ENCODE measurements around the gene TMEM106B. TPM values are rescaled to one million over a fixed set of nuclear protein-coding genes. Genes with fewer than 3 reads are reported as not detected.
"Not testable (repeated sequence)": the region's sequence is repeated elsewhere in the genome, so short reads cannot be mapped to it uniquely, and the experiment has no call there.

The TMEM106B gene
- 21.1 and 29.6 TPM in 2 replicates for total RNA-seq

DNA sequence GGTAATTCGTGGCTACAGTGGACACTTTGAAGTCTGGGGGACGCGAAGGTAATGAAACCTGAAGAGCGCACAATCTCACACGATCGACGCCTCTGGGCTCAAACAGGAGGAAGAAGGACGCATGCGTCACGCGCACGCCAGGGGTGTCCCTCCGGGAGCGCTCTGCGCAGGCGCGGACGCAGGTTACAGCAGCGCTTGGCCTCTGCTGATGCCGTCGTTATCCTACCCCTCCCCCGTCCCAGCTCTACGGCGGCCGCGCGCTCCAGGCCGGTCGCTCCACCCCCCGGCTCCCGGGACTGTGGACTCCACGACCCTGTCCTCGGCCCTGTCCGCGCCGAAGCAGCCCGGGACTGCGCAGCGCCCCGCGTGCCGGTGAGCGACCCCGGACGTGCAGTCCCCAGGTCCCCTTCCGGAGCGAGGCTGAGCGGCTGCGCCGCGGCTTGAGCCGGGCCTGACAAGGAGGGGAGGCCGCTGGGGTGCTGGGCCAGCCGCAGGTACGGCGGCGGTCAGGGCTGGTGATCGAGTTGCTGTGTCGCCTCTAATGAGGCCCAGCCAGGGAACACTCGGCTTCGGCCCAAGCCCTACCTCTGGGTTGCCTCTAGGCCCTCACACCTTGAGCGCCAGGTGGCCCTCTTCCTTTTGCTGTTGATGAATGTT, at the start of gene TMEM106B:
Gene TMEM106B (plus strand): TSS at position 241 of the 657 bp plus-strand sequence. CDS start 3,517 bp downstream, outside the sequence.
- peak; percentile 93 to 96 for DNase-seq (ENCODE audit: low read depth in 2 of 2)

DNA sequence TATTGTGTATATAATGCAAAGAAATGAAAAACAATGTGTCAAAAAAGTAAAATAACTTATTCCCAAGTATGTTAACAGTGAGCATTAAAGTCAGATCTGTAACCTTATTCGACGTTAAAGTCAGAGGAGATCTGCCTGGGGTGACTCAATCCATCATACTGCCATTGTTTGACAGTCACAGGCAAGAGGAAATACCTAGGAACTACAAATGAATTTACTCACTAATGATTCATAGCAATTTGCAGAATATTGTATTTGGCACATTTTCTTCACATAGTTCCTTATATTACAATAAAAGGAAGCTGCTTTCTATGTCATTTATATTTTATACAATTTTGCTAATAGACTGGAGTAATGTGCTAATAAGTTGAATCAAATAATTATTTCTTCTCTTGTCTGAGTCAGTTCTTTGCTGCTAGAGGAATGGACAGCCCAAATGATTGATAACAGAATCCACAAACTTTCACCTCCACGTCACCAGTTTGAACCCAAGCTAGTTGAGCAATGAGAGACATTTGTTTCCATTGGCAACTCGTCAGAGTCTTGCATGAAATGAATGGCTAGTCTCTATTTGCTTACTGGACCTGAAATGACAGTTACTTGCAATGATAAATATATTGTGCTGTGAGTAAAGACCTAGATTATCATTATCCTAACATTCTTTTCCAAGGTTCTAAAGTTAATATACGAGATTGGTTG, 48.5 kb upstream of the TMEM106B start:
- DNase-seq (ENCODE audit: low read depth in 2 of 2): peak; percentile 56 to 64

DNA sequence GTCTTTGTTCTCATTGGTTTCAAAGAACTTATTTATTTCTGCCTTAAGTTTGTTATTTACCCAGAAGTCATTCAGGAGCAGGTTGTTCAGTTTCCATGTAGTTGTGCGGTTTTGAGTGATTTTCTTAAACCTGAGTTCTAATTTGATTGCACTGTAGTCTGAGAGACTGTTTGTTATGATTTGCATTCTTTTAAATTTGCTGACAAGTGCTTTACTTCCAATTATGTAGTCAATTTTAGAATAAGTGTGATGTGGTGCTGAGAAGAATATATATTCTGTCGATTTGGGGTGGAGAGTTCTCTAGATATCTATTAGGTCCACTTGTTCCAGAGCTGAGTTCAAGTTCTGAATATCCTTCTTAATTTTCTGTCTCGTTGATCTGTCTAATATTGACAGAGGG, 43.0 kb upstream of the TMEM106B start:
- DNase-seq (ENCODE audit: low read depth in 2 of 2): not testable (repeated sequence)

DNA sequence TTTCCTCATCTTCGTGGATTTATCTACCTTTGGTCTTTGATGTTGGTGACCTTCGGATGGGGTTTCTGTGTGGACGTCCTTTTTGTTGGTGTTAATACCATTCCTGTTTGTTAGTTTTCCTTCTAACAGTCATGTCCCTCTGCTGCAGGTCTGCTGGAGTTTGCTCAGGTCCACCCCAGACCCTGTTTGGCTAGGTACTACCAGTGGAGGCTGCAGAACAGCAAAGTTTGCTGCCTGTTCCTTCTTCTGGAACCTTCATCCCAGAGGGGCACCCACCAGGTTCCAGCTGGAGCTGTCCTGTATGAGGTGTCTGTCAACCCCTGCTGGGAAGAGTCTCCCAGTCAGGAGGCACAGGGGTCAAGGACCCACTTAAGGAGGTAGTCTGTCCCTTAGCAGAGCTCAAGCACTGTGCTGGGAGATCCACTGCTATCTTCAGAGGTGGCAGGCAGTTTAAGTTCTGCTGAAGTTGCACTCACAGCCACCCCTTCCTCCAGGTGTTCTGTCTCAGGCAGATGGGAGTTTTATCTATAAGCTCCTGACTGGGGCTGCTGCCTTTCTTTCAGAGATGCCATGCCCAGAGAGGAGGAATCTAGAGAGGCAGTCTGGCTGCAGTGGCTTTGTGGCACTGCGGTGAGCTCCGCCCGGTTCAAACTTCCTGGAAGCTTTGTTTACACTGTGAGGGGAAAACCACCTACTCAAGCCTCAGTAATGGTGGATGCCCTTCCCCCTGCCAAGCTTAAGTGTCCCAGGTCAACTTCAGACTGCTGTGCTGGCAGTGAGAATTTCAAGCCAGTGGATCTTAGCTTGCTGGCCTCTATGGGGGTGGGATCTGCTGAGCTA, 40.9 kb upstream of the TMEM106B start:
- not testable (repeated sequence) for DNase-seq (ENCODE audit: low read depth in 2 of 2)

DNA sequence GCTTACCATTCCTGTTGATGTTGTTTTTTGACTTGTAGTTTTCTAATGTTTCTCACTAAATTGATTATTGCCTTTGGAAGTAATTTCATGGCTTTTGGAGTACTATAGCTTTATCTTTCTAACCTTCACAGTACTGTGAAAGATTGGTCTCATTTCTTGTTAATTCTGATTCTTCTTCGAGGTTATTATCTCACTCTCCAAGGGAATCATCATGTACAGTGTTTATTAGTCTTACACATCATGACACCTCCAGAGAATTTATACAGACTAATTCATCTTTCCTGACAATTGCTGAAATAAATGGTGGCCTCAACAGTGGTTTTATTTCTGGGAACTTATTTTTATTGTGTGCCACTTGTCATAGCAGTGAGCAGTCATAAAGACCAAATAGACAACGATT, 37.4 kb upstream of the TMEM106B start:
- no peak for DNase-seq (ENCODE audit: low read depth in 2 of 2)

DNA sequence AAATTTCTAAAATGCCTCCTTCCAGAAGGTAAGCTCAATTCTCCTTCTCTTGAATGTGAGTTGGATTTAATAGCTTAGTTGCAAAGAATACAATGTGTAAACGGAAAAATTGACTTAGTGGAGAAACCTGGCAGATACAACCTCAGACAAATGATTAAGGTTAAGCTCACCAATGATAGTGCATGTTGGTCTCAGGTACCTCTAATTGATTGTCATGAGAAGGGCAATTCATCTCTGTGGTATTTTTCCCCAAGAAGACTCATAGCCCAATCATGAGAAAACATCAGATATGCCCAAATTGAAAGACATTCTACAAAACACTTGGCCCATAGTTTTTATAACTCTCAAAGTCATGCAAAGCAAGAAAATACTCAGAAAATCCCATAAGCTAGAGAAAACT, 36.2 kb upstream of the TMEM106B start:
- no peak for DNase-seq (ENCODE audit: low read depth in 2 of 2)

DNA sequence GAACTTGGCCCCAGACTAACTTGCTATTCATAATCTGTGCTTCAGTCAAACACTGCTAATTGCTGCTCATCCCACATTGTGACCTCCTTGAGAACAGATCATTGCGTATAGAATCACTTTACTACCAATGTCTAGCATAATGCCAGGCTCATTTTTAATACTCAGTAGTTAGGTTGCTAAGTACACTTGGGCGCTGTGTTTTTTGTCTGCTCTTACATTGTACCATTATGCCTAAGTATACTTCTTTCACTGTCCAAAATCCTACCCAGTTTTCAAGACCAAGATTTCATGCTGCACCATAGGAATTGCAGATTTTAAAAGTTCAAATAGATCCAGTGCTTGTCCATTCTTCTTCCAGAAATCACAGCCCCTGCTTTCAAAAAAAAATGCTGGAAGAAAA, 32.8 kb upstream of the TMEM106B start:
- DNase-seq (ENCODE audit: low read depth in 2 of 2): no peak

DNA sequence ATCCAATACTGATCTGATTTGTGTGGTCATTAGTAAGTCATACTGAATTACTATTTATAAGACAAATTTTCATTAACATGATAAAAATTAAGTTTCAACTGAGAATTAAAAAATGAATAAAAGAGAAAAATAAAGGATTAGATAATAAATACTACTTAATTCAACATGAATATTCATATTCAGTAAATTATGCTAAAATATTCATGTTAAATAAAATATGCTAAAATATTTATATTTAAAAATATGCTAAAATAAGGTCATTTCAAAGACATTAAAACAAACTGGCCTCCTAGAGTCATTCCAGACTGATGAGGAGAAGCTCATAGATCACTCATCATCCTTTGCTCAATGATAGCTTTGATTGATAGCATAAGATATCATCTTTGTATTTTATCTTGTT, 16.7 kb upstream of the TMEM106B start:
- no peak for DNase-seq (ENCODE audit: low read depth in 2 of 2)

DNA sequence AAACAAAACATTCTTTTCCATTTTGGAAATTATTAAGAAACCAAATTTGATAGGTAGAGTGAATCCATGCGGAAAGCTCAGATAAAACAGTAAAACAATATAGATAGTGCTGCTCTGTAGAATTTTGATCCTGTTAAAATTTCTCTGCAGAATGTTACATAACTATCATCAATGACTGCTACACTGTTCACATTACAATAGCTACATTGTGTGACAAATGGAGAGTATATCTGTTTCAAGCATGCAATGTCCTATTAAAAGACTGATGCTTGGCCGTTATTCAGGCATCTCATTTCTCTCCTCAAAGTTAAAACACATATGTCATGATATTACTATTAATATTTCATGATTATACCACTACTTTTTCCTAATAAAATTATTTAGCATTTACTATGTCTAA, 14.7 kb upstream of the TMEM106B start:
- DNase-seq (ENCODE audit: low read depth in 2 of 2): no peak

DNA sequence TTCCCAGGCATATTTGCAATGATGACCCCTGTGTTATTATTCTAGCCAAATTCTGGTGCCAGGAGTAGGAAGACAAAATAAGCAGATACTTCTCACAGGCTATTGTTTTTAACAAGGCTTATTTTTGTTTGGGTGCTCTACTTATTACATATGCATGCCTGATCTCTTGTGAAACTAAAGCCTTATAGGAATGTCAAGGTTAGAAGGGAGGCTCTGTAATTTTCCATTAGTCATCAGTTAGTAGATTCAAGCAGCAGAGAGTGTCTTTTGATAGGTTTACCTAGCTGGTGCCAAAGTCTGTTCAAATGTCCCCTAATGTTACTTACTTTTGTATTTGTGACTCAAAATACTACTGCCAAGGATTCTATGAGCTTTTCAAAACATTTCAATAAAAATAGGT, 11.7 kb upstream of the TMEM106B start:
- DNase-seq (ENCODE audit: low read depth in 2 of 2): no peak

DNA sequence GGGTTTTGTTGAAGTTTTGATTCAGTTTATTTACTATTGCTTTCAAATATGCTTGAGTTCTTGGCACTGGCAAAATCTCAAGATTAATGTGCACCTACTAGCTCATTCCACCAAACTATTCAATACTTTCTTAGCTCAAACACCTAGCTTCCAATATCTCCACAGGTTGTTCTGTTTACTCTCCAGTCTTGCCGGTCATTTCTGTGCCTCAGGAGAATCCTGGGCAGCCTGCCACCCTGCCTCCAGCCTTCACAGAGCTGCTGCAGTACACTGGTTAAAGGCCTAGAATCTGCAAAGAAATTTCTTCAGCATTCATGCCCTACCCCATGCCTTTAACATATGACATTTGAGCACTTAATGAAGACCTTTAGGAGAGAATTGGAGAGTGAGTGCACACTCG, 4.0 kb upstream of the TMEM106B start:
- DNase-seq (ENCODE audit: low read depth in 2 of 2): no peak

DNA sequence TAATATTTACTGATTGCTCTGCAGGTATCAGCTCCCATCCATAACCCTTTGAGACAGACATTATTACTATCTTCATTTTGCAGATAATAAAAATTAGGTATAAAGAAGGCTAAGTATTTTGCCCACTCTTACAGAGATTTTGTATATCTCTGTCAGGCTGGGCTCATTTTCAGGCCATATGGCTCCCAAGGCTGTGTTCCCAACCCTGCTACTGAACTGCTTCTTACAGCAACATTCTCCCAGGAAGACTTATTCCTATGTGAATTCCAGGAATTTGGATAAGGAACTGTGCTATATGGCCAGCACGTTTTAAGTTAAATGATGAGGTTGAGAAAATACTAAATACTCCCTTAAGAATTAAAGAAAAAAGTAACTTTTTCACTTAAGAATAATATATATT, 1.9 kb upstream of the TMEM106B start:
- no peak for DNase-seq (ENCODE audit: low read depth in 2 of 2)

DNA sequence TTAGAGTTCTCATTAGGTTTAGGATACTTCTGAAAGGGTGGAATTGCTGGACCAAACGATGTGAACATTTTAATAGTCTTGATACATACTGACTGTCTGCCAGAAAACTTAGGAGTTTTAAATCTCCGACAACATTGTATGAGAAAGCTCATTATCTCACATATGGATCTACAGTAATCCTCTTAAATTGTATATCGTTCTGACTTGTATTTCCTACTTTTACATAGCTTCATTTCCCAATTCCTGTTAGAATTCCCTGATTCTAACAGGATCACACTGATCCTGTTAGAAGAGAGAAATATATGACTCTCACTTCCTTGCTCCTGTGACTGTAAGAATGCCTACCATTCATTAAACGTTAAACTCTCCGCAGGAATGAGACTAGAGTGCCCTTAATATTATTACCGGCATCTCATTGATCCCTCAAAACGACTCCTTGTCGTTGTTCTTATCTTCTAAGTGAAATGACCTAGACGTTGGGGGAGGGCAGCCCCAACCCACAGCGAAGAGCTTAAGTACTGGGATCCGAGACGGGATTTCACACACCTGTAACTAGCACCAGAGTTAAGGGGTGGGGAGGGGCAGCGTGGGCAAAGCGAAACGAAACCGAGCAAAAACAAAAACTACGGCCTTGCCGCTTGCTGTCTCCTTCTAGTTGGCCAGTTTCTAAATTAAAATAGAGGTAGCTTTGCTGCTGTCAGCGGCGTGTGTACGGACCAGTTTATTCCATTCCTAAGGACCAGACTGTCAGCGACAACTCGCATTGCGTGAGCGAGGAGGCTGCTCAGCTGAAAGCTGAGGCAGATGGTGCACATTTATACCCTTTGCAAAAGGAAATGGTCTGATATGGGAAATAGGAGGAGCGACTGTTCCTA, 678 bp upstream of the TMEM106B start:
- no peak for DNase-seq (ENCODE audit: low read depth in 2 of 2)

DNA sequence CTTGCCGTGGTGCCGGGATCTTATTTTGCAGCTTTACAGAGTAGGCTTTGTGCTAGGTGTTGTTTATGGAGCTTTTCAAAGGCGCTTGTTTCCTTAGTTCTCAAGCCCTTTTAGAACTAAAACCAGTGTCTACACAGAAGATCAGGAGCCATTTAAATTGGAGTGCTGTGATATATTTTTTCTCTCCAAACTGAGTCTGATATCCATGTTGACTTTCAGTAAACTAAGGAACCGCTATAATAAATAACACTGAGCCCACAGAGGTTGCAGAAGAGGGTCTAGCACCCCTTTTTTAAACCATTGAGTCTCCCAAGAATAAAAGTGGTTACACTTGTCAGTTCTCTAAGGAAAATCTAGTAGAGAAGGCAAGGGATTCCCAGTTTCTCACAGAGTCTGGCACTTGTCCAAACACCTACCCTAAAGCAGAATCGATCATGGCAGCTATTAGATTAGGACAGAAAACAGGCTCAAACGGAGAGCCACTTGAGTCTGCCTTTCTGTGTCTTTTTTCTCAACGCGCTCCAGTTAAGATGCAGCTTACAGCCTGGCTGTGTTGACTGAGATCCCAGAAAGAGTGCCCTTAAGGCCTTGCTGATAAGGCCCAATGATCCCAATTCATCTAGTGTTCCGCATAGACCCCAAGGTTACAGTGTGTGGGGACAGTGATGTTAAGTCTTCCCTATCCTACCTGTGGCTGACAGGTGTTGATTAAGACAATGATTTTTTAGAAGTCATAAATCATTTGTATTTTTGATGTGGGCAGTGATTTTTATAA, 804 bp downstream of the TMEM106B start:
- DNase-seq (ENCODE audit: low read depth in 2 of 2): peak in 1 of 2 donors; percentile 10

DNA sequence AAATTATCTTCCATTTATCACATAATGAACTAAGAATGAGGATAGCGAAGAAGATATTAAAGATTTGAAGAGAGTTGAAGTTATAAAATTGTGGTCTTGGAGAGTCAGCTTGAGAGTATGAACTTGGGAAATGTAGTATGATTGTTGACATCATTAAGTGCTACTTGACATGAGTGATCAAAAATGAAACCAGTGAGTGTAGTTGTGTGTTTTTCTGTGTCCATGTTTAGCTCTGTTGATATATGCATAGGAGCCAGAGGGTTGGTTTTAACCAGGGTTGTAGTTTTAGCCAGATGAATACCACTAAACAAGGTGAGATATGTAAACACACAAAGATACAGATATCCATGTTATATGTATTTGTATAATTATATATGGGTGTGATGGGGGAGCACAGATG, 6.2 kb downstream of the TMEM106B start:
- no peak for DNase-seq (ENCODE audit: low read depth in 2 of 2)

DNA sequence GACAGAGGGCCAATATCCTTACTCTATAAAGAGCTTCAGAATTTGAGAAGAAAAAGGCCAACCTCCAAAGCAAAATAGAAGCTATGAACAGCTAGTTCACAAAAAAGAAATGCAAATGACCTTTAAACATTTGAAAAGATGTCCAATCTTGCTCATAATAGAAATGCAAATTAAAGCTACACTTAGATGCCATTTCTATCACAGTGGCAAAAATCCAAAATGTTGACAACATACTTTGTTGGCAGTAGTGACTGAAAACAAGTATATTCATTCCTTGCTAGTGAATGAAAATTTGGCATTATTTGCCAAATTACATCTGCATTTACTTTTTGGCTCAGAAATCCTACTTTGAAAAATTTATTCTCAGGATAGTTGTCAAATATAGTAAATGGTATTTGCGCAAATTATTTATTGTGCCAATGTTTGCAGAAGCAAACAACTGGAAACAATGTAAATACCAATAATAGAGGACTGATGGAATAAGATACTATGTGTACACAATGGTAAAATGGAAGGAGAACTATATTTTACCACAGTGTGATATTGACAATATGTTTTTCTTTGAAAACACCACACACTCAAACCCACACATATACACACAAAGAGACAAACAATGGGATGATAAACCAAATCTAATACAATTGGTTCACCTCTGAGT, 9.4 kb downstream of the TMEM106B start:
- no peak for DNase-seq (ENCODE audit: low read depth in 2 of 2)

DNA sequence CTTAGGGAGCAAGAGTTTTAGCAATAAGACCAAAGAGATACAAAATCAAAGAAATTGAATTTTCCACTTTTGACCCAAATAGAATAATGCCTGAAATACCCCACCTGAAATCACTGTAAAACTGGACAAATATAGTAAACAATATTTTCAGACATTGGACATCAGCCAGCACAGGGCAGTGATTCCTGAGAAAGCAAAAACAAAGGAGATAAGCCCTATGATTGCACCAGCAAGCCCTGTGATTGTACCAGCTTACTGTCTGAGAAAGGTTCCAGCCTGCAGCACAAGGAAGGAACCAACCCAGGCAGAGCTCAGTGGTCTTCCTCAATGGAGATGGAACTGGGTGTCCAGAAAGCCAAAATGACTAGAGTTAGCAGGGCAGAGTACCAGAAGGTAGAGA, 10.3 kb downstream of the TMEM106B start:
- DNase-seq (ENCODE audit: low read depth in 2 of 2): peak in 1 of 2 donors; percentile 46

DNA sequence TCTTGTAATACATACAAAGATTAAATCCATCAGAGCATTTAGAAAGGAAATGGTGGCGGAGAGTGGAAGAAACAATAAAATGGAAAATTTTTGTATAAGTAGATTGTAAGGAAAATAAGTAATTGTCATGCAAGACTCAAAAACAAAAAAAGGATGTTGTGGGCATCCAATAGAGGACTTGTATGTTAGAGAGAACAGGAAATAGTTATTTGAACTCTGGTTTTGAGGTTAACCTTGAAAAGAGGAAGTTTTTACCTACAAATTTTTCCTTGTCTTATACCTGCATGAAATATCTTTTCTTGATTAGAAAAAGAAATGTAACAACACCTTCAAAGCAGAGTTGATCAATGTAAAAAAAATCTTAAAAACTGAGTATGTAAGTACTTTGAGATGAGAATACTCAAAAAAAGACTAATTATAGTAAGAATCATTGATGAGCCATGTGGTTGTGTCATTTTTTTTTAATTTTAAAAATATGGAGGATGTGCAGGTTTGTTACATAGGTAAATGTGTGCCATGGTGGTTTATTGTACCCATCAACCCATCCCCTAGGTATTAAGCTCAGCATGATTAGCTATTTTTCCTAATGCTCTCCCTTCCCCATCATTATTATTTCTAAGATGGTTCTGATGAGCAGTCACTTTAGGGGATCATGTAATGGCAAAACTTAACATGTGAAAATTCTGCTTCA, 11.9 kb downstream of the TMEM106B start:
- DNase-seq (ENCODE audit: low read depth in 2 of 2): no peak

DNA sequence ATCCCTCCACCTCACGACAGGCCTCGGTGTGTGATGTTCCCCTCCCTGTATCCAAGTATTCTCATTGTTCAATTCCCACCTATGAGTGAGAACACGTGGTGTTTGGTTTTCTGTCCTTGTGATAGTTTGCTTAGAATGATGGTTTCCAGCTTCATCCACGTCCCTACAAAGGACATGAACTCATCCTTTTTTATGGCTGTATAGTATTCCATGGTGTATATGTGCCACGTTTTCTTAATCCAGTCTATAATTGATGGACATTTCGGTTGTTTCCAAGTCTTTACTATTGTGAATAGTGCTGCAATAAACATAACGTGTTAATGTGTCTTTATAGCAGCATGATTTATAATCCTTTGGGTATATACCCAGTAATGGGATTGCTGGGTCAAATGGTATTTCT, 13.9 kb downstream of the TMEM106B start:
- not testable (repeated sequence) for DNase-seq (ENCODE audit: low read depth in 2 of 2)
